Large intestine (tissue), 3 donors: Measurements from ENCODE around the gene GARS1. TPM values are rescaled to one million over a fixed set of nuclear protein-coding genes. Genes with fewer than 3 reads are reported as not detected.

ENCODE experiments used
- DNase-seq, 2 donors: peaks; one replicate each; pipeline versions ENCODE4 v3.0.0 to v3.0.0-alpha.2; 2013
- H3K27ac ChIP-seq: one replicate; pipeline ENCODE4 v1.5.1; 2013; ENCODE audit warnings: low read length
- H3K27me3 ChIP-seq: 2 replicates; pipeline ENCODE4 v1.6.1; 2013; ENCODE audit warnings: low read length; ENCODE audit not compliant: control insufficient read depth, insufficient read depth
- H3K36me3 ChIP-seq: 2 replicates; pipeline ENCODE4 v1.6.1; 2013; ENCODE audit warnings: low read length; ENCODE audit not compliant: control insufficient read depth, insufficient read depth
- H3K4me1 ChIP-seq: one replicate; pipeline ENCODE4 v1.6.1; 2013; ENCODE audit warnings: low read length; ENCODE audit not compliant: control insufficient read depth, insufficient read depth
- H3K4me3 ChIP-seq: one replicate; pipeline ENCODE4 v1.5.1; 2013; ENCODE audit warnings: low read length
- H3K9me3 ChIP-seq: one replicate; pipeline ENCODE4 v1.6.1; 2013; ENCODE audit warnings: mild to moderate bottlenecking, low read depth, low read length, moderate library complexity; ENCODE audit not compliant: control insufficient read depth
- WGBS: methylation state at CpG from one replicate; pipeline ENCODE4 v1.1.5; 2013; ENCODE audit warnings: low lambda C conversion rate; ENCODE audit not compliant: insufficient coverage; 5-methylcytosine and 5-hydroxymethylcytosine counted together
- polyA plus RNA-seq: library from polyadenylated mRNA; unstranded; fragments of 120-200 nt; gene quantifications from one replicate; pipeline ENCODE4 v1.2.1, GENCODE V29; 2013

GARS1 gene
- polyA plus RNA-seq, 1 donor: 50.9 TPM

DNA sequence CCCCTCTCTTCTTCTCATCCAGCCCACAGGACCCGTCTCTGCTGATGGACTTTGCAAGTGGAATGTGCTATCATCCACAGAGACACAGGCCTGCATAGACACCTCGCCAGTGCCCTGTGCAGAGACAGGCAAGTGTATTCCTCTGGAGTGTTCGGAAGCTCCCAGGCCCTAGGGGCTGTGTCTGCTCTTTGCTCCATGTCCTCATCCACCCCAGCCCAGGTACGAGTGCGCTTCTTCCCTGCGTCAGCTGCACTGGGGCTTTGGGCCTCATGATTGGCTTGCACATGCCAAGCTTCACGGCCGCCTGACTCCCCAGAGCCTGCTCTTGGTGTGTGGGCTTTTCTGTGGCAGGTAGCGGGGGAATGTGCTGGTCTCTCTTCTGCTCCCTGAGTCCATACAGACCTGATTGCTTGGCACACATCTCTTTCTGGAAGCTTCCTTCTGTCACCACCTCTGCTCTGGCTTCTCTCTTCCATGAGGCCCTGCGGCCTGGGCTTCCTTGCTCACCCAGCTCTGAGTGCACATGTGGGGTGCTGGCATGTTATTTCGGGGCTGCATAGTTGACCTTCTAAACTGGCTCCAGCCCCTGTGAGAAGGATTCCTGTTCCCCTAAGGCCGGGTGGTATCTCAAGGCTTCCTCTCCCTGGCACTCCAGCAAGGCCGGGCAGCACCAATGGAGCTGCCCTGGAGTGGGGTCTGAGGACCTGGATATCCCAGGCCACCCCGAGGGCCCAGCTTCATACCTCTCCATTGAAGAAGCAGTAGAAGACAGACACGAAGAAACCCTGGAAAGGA is 59.8 kb downstream of the GARS1 start:
- DNase-seq: no peak
- H3K4me3 ChIP-seq: no peak overlapping the region
- H3K27ac ChIP-seq: no peak overlapping the region
- H3K36me3 ChIP-seq: no peaks in the 10 kb centered on the region
- WGBS: no CpG with 5 or more reads among the region's 15 CpGs
- H3K27me3 ChIP-seq: no peaks in the 10 kb centered on the region
- no peaks in the 10 kb centered on the region for H3K4me1 ChIP-seq
- H3K9me3 ChIP-seq: no peaks in the 10 kb centered on the region

DNA sequence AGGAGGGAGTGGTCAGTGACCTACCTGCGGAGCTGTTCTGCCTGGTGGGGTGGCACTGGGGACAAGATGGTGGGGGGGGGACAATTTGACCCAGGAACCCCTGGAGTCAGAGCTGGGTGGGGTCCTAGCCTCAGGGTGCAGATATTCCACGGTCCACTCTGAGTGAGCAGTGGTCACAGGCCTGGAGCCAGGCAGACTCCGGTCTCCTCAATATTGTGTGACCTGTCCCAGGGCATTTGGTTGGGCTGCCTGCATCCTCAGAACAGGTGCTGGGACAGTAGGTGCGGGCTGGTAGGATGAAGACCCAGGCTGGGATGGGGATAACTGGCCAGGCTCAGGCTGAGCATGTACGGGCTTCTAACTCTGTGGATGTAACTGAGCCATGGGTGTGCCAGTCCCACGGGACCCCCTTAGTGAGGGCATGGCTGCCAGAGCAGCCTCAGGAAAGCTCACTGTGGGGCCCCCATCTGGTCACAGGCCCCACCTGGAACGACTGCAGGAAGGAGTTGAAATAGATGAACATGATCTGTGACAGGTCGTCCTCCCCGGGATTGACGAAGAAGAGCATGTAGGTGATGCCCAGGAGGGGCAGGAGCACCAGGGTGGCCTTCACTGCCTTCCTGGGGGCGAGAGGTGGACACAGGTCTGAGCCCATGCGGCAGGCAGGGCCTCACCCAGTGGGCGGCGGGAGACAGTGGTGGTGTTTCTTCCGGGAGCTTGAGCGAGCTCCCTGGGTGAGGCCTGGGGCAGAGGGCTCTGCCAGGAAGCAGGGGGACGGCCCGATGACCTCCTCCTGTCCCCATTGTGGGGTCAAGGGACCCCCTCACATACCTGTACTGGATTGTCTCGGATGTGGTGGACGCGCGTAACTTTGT is 60.7 kb downstream of the GARS1 start:
- 96% methylated on average over 4 of the region's 22 CpGs for WGBS
- no peaks in the 10 kb centered on the region for H3K36me3 ChIP-seq
- H3K4me1 ChIP-seq: no peaks in the 10 kb centered on the region
- no peak overlapping the region for H3K27ac ChIP-seq
- DNase-seq: no peak
- no peaks in the 10 kb centered on the region for H3K27me3 ChIP-seq
- H3K9me3 ChIP-seq: no peaks in the 10 kb centered on the region
- H3K4me3 ChIP-seq: no peak overlapping the region

DNA sequence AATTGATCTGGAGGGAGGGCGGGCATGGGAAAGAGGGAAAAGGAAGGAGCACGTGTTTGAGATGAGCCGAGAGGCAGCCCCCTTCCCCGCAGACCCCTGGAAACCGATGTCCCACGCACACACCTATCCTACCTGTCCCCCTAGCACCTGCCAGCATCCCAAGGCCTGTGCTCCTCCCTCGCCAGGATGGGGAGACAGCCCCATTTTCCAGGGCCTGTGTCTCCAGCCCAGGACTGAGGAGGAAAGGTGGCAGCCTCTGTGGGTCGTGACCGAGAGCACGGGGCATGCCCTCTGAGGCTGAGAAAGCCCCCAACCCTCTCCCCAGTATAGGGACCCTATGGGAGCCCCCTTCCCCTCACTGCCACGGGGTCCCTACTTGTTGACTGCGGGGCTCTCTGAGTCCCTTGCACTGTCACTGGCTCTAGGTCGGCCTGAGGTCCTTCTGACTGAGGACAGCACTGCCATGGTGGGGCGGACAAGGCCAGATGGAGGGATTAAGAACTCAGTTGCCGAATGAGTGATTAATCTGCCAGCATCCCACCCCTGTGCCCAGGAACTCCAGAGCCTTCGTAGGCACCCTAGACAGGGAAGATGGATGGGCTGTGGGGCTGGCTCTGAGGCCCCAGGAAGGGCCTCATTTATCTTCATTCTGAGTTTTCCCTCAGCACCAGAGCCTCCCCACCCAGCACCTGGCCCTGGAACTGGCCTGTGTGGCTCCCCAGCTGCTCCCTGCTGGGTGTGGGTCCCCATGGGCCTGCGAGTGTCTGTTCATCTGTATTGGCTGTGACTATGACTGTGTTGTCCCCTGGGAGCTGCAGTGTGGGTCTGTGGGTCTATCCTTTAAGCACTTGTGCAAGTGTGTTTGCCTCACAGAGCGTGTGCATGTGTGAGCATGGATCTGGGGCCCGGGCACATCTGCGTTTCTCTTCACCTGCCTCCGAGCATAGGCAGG is 61.6 kb downstream of the GARS1 start:
- no peak overlapping the region for H3K27ac ChIP-seq
- H3K36me3 ChIP-seq: no peaks in the 10 kb centered on the region
- no peaks in the 10 kb centered on the region for H3K4me1 ChIP-seq
- WGBS: 100% methylated on average over 1 of the region's 21 CpGs
- H3K27me3 ChIP-seq: no peaks in the 10 kb centered on the region
- H3K4me3 ChIP-seq: no peak overlapping the region
- no peaks in the 10 kb centered on the region for H3K9me3 ChIP-seq
- no peak for DNase-seq

DNA sequence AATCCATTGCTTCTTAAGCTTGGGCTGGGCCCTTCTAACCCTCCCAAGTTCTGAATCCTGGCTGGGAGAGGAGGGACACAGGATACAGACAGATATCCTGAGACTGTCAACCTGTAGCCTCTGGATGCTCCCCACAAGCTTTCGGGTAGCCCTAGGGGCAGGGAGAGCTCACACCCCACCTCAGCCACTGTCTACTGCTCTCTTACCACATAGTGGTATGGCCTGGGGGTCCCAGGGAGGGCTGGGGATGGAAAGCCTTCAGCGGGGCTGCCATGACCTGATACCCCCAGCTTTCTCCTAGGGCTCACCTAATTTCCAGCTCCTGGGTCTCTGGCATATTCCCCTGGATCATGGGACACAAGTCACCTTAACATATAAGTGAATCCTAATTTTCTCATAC is 62.5 kb downstream of the GARS1 start:
- Histone ChIP-seq H3K36me3 (no peaks in the 10 kb centered on the region), H3K9me3 (no peaks in the 10 kb centered on the region), H3K4me3 (no peak overlapping the region), H3K27me3 (no peaks in the 10 kb centered on the region), H3K27ac (no peak overlapping the region), H3K4me1 (no peaks in the 10 kb centered on the region)
- no CpG with 5 or more reads among the region's 2 CpGs for WGBS
- DNase-seq: no peak

DNA sequence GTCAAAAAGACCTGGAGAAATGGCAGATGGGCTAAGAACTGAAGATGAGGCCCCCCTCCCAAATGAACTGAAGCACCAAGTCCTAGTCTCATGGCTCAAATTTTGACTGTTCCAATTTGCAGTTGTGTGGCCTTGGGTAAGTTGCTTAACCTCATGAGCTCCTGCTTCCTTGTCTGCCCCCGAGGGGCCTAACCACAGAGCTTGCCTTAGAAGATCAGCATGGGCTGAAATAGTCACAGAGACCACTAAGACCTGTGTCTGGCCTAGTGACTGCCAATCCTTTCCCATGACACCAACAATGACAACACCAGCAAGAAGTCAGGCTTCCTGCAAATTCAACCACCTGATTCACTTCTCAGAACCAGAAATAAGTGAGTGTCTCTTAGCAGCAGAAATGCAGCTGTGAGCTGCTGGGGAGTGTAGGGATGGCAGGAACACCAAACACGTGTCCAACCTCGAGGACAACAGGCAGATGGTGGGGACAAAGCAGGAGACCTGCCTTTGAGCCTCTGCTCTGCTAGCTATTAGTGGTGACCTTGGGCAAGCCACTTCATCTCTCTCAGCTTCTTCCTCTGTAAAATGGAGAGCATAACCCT is 63.9 kb downstream of the GARS1 start:
- H3K27ac ChIP-seq: no peak overlapping the region
- DNase-seq: no peak
- no CpG with 5 or more reads among the region's 3 CpGs for WGBS
- no peaks in the 10 kb centered on the region for H3K9me3 ChIP-seq
- H3K4me1 ChIP-seq: no peaks in the 10 kb centered on the region
- no peak overlapping the region for H3K4me3 ChIP-seq
- H3K27me3 ChIP-seq: no peaks in the 10 kb centered on the region
- no peaks in the 10 kb centered on the region for H3K36me3 ChIP-seq

DNA sequence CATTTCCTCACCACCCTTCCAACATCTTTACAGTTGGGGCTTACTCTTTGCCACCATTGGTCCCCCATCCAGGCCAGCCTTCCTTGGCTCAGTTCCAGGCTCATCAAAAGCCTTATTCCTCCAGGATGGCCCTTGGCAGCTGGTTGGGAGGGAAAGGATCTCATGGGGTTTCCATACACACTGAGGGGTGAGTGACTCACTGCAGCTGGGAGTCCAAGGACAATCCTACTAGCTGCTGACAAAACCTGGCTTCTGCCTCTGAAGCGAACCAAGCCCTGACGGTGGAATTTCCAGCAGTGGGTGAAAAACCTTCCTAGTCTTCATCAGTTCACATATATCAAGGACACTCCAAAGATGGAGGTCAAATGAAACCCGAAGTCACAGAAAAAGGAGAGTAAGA is 64.6 kb downstream of the GARS1 start:
- Histone ChIP-seq H3K27me3 (no peaks in the 10 kb centered on the region), H3K9me3 (no peaks in the 10 kb centered on the region), H3K4me1 (no peaks in the 10 kb centered on the region), H3K36me3 (no peaks in the 10 kb centered on the region), H3K4me3 (no peak overlapping the region), H3K27ac (no peak overlapping the region)
- WGBS: 90% methylated on average over 1 of the region's 3 CpGs
- DNase-seq: no peak

DNA sequence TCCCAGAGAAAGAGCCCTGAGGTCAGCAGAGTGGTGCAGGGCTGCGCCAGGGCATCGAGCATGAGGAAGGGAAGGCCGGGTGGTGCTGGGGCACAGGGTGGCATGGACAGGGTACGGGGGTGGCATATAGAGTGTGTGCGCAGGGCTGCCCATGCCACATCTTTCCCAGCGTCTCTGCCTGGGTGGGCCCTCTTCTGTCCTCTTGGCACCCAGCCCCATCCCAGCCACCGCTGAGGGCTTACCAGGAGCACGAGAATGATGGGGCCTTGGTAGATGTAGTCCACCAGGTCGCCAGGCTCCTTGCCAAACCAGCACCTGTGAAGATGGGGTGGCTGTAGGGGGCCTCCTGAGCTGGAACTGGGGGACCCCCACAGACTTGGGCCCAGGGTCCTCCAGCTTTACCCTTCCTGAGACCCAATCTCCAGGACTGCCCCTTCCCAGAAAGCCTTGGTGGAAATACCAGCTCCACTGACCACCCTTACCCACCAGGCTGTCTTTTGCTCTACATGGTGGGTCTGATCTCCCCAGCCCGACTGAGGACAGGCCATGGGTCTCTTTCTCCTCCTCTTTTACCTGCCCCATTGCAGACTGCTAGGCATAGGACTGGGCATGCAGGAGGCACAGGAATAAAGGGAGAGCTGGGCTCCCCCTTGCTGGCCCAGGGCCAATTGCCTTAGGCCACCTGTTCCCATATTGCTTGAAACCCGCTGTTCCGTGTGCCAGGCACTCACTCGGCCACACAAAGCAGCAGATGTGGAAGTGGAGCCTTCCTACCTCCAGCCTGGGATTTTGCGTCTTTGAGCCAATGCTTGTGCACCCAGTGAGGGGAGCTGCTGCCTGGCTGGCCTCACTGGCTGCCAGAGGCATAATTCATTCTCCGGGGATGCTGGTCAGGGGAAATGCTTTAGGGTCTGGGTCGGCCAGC is 65.9 kb downstream of the GARS1 start:
- no peak overlapping the region for H3K27ac ChIP-seq
- no peak overlapping the region for H3K4me3 ChIP-seq
- DNase-seq: no peak
- H3K9me3 ChIP-seq: no peaks in the 10 kb centered on the region
- H3K4me1 ChIP-seq: no peaks in the 10 kb centered on the region
- no peaks in the 10 kb centered on the region for H3K36me3 ChIP-seq
- H3K27me3 ChIP-seq: no peaks in the 10 kb centered on the region
- no CpG with 5 or more reads among the region's 16 CpGs for WGBS

DNA sequence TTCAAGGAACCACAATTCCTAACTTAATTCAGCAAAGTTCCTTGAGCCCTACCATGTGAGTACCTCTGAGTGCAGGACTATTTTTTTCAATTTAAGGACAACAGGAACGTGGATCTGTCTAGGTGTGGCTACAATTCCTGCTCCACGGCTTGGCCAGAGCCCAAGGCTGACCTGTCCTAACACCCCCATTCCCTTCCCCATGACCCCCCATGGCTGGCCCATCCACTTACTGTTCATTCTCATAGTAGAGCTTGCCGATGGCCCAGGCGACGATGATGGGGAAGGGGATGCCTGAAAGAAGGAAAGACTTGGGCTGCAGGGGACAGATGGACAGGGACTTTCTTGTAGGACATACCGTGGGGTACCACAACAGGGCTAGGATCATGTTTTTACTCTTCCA is 67.2 kb downstream of the GARS1 start:
- H3K27ac ChIP-seq: no peak overlapping the region
- no CpG with 5 or more reads among the region's 6 CpGs for whole genome bisulfite sequencing
- no peak for DNase-seq
- H3K4me3 ChIP-seq: no peak overlapping the region
- H3K36me3 ChIP-seq: no peaks in the 10 kb centered on the region
- no peaks in the 10 kb centered on the region for H3K9me3 ChIP-seq
- no peaks in the 10 kb centered on the region for H3K27me3 ChIP-seq
- no peaks in the 10 kb centered on the region for H3K4me1 ChIP-seq

DNA sequence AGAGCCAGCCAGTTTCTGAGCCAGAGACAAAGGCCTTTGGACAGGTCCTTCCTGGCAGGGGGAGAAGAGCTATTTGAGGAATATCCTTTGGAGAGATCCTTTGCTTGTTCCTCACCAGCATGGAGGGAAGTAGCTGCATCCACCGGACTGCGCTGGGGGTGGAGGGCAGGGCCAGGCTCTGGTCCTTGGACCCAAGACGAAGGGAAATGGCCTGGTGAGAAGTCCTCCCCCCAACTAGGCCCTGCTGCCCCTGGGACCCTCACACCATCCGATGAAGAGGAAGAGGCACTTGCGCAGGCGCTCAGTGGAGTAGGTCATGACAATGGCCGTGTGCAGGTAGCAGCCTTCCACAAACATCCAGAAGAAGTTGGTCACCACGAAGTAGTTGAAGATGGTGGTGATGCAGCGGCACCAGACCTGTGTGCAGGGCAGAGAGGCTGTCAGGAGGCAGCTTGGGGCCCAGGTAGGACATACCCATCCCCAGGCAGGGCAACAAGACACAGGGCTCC is 67.8 kb downstream of the GARS1 start:
- Histone ChIP-seq H3K36me3 (no peaks in the 10 kb centered on the region), H3K27ac (no peak overlapping the region), H3K4me1 (no peaks in the 10 kb centered on the region), H3K4me3 (no peak overlapping the region), H3K9me3 (no peaks in the 10 kb centered on the region), H3K27me3 (no peaks in the 10 kb centered on the region)
- WGBS: 60% methylated on average over 1 of the region's 9 CpGs
- DNase-seq: no peak
